VCaP (cell line): Measurements from ENCODE around the gene RTCA.

Source experiments
- H3K27ac ChIP-seq: fragments of 450-650 bp; 2 replicates; pipeline ENCODE4 v1.5.1; 2017
- TF ChIP-seq, protein P1 (sequence below): fragments of 450-650 bp; conservative IDR thresholded peaks from 2 replicates; pipeline ENCODE4 v1.5.1; 2017; ENCODE audit warnings: mild to moderate bottlenecking, moderate library complexity

RTCA gene

DNA sequence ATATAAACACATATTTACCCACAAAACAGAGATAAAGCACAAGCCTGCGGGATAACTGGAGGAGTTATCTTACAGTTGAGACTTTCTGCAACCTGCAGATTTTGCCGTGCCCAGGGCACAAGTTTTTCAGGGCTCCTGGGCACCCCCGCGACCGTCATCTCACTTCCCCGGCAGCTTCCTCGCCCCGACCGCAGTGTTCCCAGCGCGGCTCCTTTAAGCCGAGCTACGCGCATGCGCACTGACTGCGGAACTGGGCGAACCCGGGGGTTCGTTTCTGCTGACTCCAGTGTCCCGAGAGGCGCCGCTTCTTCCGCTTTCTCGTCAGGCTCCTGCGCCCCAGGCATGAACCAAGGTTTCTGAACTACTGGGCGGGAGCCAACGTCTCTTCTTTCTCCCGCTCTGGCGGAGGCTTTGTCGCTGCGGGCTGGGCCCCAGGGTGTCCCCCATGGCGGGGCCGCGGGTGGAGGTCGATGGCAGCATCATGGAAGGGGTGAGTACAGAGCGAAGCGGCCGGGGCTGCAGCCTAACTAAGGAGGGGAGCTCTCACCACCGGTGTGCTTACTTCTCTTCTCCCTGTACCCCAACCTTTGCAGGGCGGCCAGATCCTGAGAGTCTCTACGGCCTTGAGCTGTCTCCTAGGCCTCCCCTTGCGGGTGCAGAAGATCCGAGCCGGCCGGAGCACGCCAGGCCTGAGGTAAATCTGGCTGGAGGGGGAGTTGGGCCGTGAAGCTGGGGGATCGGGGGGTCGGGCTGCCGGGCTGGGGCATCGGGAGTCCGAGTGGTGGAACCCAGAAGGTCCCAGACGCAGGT is at the start of gene RTCA:
Gene RTCA, plus strand, starts transcription at position 286 of the 810 bp plus-strand sequence. Its CDS starts 160 bp downstream, at position 446.
- TF ChIP-seq, protein P1, sequence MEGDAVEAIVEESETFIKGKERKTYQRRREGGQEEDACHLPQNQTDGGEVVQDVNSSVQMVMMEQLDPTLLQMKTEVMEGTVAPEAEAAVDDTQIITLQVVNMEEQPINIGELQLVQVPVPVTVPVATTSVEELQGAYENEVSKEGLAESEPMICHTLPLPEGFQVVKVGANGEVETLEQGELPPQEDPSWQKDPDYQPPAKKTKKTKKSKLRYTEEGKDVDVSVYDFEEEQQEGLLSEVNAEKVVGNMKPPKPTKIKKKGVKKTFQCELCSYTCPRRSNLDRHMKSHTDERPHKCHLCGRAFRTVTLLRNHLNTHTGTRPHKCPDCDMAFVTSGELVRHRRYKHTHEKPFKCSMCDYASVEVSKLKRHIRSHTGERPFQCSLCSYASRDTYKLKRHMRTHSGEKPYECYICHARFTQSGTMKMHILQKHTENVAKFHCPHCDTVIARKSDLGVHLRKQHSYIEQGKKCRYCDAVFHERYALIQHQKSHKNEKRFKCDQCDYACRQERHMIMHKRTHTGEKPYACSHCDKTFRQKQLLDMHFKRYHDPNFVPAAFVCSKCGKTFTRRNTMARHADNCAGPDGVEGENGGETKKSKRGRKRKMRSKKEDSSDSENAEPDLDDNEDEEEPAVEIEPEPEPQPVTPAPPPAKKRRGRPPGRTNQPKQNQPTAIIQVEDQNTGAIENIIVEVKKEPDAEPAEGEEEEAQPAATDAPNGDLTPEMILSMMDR = no peak
- H3K27ac ChIP-seq = peak within 1 kb of the TSS; percentile 86

DNA sequence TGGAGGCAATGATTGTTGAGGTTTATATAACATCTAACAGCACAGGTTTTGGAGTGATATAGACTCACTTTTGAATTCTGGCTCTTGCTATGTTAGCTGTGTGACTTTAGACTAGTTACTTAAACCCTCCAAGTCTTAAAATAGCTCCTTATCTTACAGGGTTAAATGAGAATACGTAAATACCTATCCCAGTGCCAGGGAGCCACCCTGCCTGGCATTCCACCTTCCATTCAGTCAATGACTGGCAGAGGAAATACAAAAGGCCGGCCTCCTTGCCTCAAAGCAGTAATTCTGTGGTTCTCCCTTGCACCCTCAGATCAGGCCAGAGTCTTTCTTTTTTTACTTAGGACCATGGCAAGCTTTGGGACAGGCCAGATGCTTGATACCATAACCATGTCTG is 48.2 kb upstream of the RTCA start:
- TF ChIP-seq, protein P1 = no peak
- no peak overlapping the region for H3K27ac ChIP-seq

DNA sequence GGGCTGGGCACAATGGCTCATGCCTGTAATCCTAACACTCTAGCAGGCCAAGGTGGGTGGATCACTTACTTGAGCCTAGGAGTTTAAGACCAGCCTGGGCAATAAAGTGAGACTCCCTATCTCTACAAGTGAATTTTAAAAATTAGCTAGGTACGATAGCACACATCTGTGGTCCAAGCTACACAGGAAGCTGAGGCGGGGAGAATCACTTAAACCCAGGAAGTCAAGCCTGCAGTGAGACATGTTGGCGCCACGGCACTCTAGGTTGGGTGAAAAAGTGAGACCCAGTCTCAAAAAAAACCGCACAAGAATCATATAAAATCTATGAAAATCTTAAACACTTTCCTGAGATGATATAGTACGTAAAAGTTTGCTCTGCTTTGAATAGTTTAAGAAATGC is 46.6 kb upstream of the RTCA start:
- H3K27ac ChIP-seq = no peak overlapping the region
- TF ChIP-seq, protein P1 = no peak

DNA sequence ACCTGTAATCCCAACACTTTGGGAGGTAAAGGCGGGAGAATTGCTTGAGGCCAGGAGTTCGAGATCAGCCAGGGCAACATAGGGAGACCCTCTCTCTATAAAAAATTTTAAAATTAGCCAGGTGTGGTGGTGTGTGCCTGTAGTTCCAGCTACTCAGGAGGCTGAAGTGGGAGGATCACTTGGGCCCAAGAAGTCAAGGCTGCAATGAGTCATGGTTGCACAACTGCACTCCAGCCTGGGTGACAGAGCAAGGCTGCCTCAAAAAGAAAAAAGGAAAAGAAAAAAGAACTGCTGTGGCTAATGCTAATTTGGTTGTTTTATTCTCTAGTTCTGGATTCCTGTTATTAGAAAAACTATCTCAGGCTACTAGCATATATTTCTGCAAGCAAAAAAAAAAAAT is 46.1 kb upstream of the RTCA start:
- TF ChIP-seq, protein P1 = no peak
- no peak overlapping the region for H3K27ac ChIP-seq

DNA sequence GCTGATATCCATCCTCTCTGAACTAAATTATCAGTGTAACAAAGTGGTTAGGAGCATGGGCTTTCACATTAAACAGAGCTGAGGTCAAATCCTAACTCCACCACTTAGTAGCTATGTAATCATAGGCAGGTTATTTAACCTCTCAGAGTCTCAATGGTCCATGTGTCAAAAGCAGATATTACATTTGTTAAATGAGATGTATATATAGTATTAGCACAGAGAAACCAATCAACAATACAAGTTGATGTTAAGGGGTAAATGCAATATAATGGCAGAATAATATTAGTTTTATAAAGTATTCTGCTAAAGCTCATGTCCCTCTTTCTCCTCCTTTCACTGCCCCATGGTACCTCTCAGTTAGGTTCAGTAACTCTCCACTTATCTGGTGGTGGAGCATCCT is 43.6 kb upstream of the RTCA start:
- H3K27ac ChIP-seq = no peak overlapping the region
- TF ChIP-seq, protein P1 = no peak

DNA sequence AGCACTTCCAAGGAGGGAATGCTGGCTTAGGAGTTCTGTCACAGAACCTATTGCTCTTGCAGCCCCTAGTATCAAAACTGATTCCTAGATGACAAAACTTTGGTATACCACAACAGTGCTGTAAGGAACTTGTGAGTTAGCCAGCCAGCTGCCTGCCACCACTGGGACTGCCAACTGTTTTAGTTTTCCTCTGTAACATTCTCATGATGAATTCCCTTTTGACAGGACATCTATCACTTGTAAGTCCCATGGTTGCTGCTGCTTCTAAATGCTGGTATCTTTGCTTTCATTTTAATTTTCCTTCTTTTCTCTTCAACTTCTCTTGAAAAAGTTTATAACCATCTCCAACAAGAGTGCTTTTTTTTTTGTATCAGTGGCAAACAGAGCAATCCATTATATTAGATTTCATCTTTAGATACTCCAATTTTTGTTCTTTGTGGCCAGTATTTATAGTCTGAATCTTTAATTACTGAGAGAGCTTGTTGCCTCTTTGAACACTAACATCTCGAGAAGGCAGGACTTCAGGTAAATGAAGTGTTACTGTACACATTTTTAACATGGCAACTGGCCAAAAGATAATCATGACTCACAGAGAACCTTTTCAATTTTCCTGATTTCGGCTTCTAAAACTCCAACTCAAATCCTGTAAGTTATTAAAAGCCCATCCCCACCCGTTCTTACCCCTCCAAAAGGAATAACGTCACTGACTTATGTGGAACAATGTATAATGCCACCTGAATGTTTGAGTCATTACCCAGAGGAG is 36.2 kb upstream of the RTCA start:
- TF ChIP-seq, protein P1 = no peak
- H3K27ac ChIP-seq = no peak overlapping the region

DNA sequence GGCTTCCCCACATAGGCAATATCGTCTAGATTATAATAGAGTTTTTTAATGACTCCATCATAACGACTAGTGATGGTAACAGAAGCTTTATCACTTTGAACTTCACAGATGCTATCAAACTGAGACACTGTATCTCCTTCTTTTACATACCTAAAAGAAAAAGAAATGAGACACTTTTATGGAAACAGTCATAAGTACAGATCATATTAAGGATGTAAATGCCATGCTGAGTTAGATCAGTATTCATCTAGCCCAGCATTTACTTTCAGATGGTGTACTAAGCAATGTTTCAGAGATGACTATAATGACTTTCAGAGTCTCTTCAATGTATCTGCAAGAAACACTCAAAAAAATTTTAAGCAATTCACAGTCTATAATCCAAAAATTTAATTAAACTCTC is 35.3 kb upstream of the RTCA start:
- H3K27ac ChIP-seq = no peak overlapping the region
- TF ChIP-seq, protein P1 = no peak
